HuH-7 (cell line): Measurements from ENCODE around the gene CD200R1L.
"Not testable (repeated sequence)": the region's sequence is repeated elsewhere in the genome, so short reads cannot be mapped to it uniquely, and the experiment has no call there.

Experiments used
- DNase-seq: peaks from one replicate; pipeline ENCODE4 v3.0.0; 2011; ENCODE audit warnings: low spot score

Gene CD200R1L, protein sequence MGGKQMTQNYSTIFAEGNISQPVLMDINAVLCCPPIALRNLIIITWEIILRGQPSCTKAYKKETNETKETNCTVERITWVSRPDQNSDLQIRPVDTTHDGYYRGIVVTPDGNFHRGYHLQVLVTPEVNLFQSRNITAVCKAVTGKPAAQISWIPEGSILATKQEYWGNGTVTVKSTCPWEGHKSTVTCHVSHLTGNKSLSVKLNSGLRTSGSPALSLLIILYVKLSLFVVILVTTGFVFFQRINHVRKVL

DNA sequence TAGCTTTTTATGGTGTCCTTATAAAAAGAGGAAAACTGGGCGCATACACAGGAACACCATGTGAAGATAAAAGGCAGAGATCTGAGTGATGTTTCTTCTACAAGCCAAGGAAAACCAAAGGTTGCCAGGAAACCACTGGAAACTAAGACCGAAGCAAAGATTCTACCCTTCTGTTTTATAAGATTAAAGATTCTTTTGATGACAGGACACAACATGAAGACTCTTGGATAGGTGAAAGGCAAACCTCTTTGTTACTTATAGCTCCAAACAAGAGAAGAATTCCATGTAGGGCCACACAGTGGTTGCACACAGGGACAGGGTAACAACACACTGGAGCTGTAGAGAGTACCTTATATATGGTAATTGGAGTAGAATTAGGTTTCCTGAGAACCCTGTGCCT is at the start of gene CD200R1L:
TSS of gene CD200R1L (minus strand) at position 101 of the 400 bp plus-strand sequence. CDS start 17,497 bp downstream, outside the sequence.
- no peak for DNase-seq

DNA sequence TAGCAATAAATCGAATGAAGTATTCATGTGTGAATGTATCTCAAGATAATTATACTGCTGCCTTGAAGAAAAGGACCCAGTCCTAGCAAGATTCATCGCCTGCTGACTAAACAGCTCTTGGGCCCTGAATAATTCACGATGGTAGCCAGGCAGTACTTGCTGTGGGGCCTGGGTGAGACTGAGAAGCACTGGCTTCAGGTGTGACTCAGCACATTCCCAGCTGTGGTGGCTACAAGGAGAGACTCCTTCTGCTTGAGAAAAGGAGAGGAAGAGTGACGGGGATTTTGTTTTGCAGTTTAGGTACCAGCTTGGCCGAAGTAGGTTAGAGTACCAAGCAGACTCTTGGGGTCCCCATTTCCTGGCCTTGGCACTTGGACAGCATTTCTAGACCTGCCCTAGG is 47.6 kb upstream of the CD200R1L start:
- DNase-seq: no peak

DNA sequence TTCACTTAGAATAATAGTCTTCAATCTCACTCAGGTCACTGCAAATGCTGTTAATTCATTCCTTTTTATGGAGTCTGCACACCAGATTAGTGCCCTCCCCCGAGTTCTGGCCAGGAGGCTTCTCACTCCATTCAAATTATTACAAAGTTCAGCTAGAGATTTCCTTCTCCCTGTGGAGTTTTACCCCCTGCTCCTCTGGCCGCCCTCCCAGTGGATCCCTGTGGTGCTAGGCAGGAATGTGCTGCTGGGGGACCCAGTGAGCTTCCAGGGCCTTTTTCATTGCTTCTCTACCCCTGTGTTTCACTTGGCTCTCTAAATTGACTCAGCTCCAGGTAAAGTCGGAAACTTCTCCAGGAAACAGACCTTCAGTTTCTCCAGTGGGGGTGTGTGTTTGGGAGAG is 42.7 kb upstream of the CD200R1L start:
- DNase-seq: no peak

DNA sequence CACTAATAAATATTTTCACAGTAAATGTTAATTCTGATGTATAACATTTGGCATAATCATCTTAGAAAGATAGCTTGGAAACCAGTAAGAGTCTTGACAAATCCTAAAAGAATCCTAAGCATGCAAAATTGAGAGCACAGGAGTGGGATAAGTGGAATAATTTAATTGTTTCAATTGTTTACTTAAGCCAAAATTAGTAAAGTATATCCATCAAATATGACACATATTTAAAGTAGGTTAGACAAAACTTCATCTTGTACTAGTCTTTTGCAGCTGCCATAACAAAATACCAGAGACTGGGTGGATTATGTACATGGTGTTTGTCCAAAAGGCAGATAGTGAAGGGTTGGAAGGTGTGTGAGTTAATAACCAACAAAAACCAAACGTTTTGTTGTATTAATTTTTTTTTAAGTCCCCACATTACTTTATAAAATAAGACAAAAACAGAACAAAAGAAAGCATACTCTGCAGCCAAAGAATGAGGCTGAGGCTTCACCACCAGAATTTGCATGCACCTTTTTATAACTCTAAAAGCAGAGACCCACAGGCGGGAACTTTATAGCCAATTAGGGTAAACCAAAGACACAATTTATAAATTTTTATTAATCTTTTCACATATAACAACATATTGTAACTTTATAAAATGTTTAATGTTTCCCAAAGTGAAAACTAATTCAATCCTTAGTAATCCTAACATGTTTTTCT is 41.9 kb upstream of the CD200R1L start:
- no peak for DNase-seq

DNA sequence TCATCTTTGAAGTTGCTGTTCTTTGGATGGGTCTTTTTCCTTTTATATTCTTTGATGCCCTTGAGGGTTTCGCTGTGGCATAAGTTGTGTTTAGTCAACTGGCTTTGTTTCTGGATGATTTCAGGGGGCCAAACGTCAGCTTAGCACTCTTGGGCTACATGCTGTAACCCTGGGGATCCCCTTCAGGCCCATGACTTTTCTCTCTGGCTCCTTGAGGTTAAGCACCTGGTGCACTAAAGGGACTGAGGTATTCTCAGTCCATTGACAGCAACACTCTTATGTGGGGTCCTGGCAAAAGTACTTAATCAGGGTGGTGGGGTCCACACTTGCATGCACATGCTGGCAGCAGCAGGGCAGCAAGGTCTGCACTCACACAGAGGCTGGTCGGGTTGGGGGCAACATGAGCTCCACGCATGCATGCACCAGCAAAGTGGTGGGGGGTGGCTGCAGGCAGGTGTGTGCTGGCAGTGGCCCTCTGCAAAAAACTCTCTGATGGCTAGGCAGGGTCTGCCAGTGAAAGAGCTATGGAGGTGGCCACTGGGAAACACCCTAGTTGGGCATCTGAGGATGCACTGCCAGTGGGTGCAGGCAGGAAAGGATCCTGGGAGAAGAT is 38.1 kb upstream of the CD200R1L start:
- no peak for DNase-seq

DNA sequence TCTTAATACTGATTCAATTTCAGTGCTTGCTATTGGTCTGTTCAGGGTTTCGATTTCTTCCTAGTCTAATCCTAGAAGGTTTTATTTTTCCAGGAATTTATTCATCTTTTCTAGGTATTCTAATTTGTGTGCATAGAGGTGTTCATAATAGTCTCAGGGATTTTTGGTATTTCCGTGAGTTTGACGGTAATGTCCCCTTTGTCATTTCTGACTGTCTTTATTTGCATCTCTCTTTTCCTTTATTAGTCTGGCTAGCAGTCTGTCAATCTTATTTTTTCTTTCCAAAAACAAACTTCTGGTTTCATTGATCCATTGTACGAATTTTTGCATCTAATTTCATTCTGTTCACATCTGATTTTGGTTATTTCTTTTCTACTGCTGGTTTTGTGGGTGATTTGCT is 35.2 kb upstream of the CD200R1L start:
- DNase-seq: no peak

DNA sequence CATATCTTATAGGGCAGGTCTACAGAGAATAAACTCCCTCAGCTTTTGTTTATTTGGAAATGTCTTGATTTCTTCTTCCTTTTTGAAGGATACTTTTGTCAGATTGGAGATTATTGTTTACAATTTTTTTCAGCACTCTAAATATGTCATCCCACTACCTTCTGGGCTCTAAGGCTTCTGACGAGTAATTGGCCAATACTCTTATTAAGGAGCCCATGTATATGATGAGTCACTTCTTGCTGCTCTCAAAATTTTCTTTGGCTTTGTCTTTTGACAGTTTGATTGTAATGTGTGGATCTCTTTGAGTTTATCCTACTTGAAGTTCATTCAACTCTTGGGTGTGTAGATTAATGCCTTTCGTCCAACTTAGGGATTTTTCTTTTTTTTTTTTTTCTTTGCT is 28.9 kb upstream of the CD200R1L start:
- DNase-seq: no peak

DNA sequence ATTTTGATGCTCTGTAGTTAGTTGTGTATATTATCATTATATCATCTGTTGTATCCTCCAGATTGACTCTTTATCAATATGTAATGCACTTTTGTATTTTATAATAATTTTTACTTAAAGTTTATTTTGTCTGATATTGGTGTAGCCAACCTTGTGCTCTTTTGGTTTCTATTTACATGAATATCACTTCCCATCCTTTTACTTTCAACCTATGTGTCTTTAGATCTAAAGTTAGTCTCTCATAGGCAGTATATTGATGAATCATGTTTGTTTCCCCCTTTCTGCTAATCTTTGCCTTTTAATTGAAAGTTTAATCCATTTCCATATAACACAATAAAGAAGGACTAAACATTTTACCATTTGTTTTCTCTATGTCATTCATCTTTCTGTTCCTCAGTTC is 28.1 kb upstream of the CD200R1L start:
- DNase-seq: no peak

DNA sequence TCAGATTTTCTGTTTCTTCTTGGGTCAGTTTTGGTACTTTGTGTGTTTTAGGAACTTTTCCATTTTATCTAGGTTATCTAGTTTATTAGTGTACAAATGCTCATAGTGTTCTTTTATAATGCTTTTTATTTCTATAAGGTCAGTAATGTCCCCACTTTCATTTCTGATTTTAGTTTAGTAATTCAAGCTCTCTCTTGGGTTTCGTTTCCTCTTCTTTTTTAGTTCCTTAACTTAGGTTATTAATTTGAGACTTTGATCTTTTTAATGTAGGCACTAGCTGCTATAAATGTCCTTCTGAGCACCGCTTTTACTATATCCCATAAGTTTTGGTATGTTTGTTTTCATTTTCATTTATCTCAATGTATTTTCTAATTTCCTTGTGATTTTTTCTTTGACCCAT is 27.0 kb upstream of the CD200R1L start:
- no peak for DNase-seq

DNA sequence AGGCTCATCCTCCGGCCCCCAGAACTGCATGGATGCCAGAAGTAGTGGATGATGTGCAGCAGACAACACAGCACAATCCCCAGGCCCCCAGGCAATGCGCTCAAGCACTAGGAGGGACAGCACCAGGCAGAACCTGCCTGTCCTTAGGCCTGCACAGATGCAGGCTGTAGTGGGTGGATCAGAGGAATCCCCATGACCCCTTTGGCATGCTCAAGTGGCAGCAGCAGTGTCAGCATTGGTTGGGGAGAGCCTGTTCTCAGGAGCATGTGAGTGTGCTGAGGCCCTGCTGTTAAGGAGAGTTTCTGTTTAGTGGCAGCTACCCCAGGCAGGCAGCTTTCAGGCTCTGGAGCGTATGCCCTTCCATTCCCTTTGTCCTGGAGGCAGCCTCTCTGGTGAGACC is 25.1 kb upstream of the CD200R1L start:
- DNase-seq: no peak

DNA sequence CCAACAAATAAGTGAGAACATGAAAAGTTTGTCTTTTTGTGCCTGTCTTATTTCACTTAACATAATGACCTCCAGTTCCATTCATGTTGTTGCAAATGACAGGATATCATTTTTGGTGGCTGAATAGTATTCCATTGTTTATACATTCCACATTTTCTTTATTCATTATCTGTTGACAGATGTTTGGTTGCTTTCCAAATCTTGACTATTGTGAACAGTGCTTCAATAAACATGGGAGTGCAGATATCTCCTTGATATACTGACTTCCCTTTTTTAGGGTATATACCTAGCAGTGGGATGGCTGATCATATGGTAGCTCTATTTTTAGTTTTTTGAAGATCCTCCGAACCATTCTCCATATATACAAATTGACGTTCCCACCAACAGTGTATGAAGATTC is 19.1 kb upstream of the CD200R1L start:
- DNase-seq: no peak

DNA sequence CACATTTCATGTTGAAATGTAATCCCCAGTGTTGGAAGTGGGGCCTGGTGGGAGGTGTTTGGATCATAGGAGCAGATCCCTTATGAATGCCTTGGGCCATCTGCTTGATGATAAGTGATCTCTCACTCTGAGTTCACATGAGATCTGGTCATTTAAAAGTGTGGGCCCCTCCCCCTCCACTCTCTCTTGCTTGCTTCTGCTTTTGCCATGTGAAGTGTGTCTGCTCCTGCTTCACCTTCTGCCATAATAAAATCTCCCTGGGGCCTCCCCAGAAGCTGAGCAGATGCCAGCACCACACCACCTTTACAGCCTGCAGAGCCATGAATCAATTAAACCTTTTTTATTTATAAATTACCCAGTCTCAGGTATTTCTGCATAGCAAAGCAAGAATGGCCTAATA is 14.2 kb upstream of the CD200R1L start:
- no peak for DNase-seq

DNA sequence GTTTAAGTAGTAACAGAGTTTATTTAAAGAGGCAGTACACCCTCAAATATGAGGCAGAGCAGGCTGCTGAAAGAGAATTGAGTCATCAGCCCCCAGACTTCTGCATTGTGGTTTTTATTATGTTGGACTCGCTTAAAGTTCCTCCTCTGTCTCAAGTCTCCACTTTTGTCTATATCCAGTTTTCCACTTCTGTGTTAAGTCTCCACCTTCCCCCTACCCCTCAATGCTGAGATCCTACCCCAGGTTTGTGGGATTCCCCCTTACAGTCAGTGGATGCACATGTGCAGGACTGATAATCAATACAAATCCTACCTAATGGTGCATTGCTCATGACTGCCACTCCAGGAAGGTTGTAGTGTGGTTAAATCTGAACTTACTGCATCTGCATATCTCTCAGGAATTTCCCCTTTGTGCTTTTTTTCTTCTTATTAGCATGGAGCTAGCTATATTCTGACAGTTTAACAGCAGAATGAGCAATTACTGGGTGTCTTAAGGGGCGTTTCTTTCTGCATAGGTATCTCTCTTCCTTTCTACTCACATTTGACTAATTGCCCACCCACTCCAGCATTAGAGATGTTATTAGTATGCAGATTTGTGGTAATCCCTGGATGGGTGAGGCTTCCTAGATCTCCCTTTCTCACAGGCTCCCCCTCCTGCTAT is 11.9 kb upstream of the CD200R1L start:
- no peak for DNase-seq

DNA sequence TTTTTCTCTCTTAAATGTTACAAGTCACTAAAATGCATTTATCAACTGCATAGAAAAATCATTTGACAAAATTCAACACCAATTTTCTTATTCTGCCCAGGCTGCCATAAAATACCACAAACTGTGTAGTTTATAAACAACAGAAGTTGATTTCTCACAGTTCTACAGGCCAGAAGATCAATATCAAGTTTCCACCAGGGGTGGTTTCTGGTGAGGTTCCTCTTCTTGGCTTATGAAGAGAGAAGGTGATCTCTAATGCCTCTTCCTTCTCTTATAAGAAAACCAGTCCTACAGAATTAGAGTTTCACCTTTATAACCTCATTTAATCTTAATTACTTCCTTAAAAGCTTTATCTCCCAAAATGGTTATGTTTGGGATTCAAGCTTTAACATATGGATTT is 10.9 kb upstream of the CD200R1L start:
- DNase-seq: no peak

DNA sequence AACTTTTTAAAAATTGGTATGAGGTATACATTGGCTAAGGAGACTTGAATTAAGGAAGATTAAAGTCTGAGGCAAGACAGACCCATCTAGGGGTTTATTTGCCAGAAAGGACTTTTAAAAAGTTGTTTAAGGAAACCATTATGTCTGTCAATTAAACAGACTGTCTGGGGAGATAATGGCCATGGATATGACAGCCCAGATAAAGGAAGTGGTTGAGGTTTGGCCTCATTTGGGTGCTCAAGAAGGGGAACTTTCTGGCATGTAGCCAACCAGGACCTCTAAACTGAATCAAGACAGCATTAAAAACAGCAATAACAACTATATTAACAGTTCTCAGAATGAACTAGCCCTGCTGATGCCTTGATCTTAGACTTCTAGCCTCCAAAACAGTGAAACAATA is 9.9 kb upstream of the CD200R1L start:
- no peak for DNase-seq

DNA sequence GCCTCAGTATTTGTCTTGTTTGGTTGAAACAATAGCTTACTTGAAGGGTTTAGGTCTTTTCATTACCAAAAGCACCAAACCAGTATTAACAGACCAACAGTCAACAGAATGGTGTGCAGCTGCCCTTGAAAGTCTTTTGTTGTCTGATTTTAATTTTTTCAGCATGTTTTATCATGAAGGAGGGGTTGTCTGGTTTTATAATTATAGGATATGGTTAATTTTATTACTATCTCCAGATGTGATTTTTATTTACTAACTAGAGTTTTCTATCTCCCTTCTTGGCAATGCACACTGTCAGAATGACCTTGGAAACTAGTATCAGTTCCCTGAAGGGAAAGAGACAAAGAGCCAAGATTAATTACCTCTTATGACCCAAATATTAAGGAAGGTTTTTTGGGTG is 9.2 kb upstream of the CD200R1L start:
- no peak for DNase-seq

DNA sequence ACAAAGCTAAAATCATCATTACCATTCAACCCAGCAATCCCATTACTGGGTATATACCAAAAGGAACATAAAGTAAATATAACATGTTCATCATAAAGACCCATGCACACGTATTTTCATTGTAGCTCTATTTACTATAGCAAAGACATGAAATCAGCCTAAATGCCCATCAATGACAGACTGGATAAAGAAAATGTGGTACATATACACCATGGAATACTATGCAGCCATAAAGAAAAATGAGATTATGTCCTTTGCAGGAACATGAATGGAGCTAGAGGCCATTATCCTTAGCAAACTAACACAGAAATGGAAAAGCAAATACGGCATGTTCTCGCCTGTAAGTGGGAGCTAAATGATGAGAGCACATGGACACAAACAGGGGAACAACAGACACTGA is 8.4 kb upstream of the CD200R1L start:
- not testable (repeated sequence) for DNase-seq

DNA sequence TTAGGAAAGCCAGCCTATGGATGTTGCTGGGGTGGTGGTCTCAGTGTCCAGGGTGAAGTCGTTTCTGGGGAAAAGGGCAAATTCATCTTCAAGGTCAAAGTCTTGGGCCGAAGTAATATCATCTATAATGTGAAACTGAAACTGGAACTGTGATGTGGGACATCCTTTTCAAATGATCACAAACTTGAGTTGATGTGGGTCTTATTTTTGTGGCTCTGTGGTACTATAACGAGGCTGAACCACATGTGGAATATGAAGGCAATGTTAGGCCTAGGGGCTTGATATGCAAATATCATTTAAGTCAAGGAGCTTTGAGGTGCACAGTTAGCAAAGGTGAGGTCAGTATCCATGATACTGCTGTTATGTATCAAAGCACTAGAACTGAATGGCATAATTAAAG is 1.5 kb upstream of the CD200R1L start:
- no peak for DNase-seq

DNA sequence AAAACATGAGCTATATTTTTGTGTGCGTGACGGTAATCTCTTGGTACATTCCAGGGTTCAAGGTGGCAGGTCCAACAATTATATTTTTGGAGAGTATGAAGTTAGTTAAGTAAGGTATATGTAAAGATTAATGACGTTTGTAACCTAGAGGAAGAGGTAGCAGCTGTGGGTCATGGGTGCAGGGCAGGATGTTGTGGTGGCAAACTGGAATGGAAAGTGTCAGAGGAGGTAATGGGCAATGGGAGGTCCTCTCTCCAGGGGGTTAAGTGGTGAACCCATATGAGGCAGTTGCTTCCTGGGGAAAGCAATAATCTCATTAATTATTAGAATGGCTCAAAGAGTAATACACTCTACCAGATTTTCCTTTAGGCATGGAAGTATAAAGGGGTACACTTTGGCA is 1.0 kb upstream of the CD200R1L start:
- DNase-seq: no peak

DNA sequence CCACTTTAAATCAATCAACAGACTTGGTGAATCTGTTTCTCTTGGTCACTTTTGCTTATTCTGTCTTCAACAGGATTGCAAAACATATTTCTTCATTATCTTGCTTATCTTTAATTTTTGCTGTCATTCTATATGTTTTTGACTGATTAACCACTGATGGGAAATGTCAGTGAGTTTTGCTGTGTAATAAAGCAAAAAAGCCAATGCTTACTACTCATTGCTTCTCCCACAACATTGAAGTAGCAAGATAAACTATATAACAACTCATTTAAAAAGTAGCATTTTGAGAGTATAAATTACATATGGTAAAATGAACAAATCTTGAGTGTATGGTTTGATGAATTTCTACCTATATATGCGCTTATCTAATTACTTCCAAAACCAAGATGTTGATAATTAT is 892 bp downstream of the CD200R1L start:
- DNase-seq: no peak

DNA sequence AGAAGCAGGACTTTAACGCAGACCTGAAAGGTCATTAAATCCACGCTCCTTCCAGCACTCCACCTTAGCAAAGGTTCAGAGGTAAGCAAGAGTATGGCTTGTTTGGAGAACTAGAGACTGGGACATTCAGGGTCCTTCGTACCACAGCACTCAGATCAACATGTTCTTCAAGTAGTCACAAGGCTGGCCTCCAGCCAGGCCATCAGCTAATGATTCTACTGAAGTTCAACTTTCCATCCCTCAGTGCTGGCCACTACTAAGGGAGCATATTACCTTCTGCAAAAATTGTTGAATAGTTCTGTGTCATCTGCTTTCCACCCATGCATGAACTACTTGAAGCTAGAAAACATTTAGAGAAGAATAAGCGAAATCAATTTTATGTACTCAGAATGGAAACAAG is 17.6 kb downstream of the CD200R1L start:
- no peak for DNase-seq

DNA sequence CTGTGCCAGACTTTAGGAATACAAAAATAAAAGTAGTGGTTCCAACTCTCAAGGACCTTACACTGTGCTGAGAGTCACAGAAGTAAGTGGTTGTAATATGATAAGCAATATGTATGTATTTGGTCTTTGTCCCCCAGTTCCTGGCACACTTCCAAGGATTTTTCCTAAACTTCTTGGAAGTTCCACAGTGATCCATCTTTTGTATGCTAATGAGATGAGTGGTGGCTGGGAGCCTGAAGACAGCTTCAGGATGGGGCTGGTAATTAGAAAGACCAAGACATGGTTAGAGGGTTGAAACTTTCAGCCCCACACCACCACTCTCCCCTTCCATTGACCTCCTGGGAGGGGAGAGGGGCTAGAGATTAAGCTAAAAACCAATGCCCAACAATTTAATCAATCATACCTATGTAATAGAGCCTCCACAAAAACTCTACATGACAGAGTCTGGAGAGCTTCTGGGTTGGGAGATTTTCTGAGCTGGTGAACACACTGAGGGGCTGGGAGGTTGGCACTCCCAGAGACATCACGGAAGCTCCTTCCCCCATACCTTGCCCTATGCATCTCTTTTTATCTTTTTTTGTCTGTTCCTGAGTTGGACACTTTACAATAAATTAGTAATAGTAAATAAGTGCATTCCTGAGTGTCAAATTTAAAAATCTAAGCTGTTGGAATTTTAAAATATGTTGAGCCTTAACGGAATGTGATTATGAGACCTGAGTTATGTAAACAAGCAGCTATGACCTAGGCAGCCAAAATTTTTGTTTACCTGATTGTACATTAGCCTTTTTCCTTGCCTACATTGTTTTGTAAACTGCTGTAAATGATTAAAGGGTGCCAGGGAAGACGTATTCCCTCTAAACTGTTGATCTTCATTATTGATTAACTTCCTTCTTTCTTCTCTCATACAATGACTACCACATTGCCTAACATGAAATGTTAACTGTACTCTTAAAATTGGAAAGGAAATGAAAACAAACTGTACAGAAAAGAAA is 24.3 kb downstream of the CD200R1L start:
- peak; percentile 16 for DNase-seq
